A673 (cell line): ENCODE measurements around the gene NAA10.

Source experiments
- EZH2 ChIP-seq: fragments of 200-600 bp; sonication (generic); IDR thresholded peaks from 2 replicates; pipeline ENCODE4 v1.6.1; 2017; ENCODE audit warnings: borderline replicate concordance, low read depth, mild to moderate bottlenecking, mixed read lengths, antibody characterized with exemption, low read length; ENCODE audit not compliant: poor library complexity, severe bottlenecking
- TF ChIP-seq, protein P1 (sequence below): fragments of 300-800, 200-600 bp; sonication (generic); conservative IDR thresholded peaks from 2 replicates; pipeline ENCODE4 v1.5.1; 2017; ENCODE audit warnings: low read depth, mild to moderate bottlenecking, antibody characterized with exemption, low read length, moderate library complexity, mixed read lengths

GRCh38 chrX:153902385-153902784 is 32.5 kb downstream of the NAA10 start:
- TF ChIP-seq, protein P1, sequence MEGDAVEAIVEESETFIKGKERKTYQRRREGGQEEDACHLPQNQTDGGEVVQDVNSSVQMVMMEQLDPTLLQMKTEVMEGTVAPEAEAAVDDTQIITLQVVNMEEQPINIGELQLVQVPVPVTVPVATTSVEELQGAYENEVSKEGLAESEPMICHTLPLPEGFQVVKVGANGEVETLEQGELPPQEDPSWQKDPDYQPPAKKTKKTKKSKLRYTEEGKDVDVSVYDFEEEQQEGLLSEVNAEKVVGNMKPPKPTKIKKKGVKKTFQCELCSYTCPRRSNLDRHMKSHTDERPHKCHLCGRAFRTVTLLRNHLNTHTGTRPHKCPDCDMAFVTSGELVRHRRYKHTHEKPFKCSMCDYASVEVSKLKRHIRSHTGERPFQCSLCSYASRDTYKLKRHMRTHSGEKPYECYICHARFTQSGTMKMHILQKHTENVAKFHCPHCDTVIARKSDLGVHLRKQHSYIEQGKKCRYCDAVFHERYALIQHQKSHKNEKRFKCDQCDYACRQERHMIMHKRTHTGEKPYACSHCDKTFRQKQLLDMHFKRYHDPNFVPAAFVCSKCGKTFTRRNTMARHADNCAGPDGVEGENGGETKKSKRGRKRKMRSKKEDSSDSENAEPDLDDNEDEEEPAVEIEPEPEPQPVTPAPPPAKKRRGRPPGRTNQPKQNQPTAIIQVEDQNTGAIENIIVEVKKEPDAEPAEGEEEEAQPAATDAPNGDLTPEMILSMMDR, result no peak
- TF ChIP-seq EZH2, result no peak
